HepG2 (cell line): ENCODE measurements around the gene PDHX. TPM values are rescaled to one million over a fixed set of nuclear protein-coding genes. Genes with fewer than 3 reads are reported as not detected.

Experiments
- ATF3 ChIP-seq: sonication (generic); formaldehyde crosslinking; IDR thresholded peaks from 2 replicates; pipeline ENCODE4 v1.4.0; 2020; ENCODE audit warnings: missing genetic modification reagents
- ATF4 ChIP-seq, 2 experiments: fragments of 450-650 bp in 1 of 2; sonication (generic) in 1 of 2; formaldehyde crosslinking; IDR thresholded peaks; 2 replicates each; pipeline versions ENCODE4 v1.5.0 to v1.8.0; 2020 to 2022; ENCODE audit warnings: mild to moderate bottlenecking in 1 of 2, missing genetic modification reagents in 1 of 2
- ATRX ChIP-seq: sonication (generic); formaldehyde crosslinking; IDR thresholded peaks from 2 replicates; pipeline ENCODE4 v1.4.0; 2020; ENCODE audit warnings: missing genetic modification reagents, borderline replicate concordance
- BORCS8-MEF2B ChIP-seq: sonication (generic); formaldehyde crosslinking; IDR thresholded peaks from 2 replicates; pipeline ENCODE4 v1.8.0; 2022; ENCODE audit warnings: mild to moderate bottlenecking, missing genetic modification reagents
- KLF15 ChIP-seq: sonication (generic); formaldehyde crosslinking; IDR thresholded peaks from 2 replicates; pipeline ENCODE4 v1.8.1; 2023; ENCODE audit warnings: borderline replicate concordance, mild to moderate bottlenecking, inconsistent platforms, missing genetic modification reagents, mixed read lengths
- NRL ChIP-seq: sonication (generic); formaldehyde crosslinking; IDR thresholded peaks from 2 replicates; pipeline ENCODE4 v1.5.0; 2020; ENCODE audit warnings: missing genetic modification reagents, mild to moderate bottlenecking, moderate library complexity, borderline replicate concordance
- POLR2A ChIP-seq, 2 experiments: IDR thresholded peaks; 2 replicates each; pipeline ENCODE4 v1.6.1; 2011; ENCODE audit warnings: low read depth in 2 of 2, low read length in 2 of 2, mild to moderate bottlenecking in 1 of 2, moderate library complexity in 1 of 2; ENCODE audit not compliant: insufficient read depth in 1 of 2
- SIX1 ChIP-seq: sonication (generic); formaldehyde crosslinking; IDR thresholded peaks from 2 replicates; pipeline ENCODE4 v1.4.0; 2020; ENCODE audit warnings: missing genetic modification reagents, borderline replicate concordance
- SSRP1 ChIP-seq: IDR thresholded peaks from 2 replicates; pipeline ENCODE4 v1.6.1; 2016; ENCODE audit warnings: control low read depth
- THAP7 ChIP-seq: sonication (generic); formaldehyde crosslinking; IDR thresholded peaks from 2 replicates; pipeline ENCODE4 v1.8.1; 2023; ENCODE audit warnings: mild to moderate bottlenecking, missing genetic modification reagents
- ZBED4 ChIP-seq: sonication (generic); formaldehyde crosslinking; IDR thresholded peaks from 2 replicates; pipeline ENCODE4 v1.4.0; 2020; ENCODE audit warnings: missing genetic modification reagents, borderline replicate concordance
- ZBTB26 ChIP-seq: IDR thresholded peaks from 2 replicates; pipeline ENCODE4 v1.6.1; 2016; ENCODE audit warnings: missing compliant biosample characterization, missing genetic modification reagents, borderline replicate concordance
- ZNF296 ChIP-seq: sonication (generic); formaldehyde crosslinking; conservative IDR thresholded peaks from 2 replicates; pipeline ENCODE4 v1.5.0; 2020; ENCODE audit warnings: mild to moderate bottlenecking, missing genetic modification reagents
- ZNF574 ChIP-seq: sonication (generic); formaldehyde crosslinking; IDR thresholded peaks from 2 replicates; pipeline ENCODE4 v1.4.0; 2020; ENCODE audit warnings: missing genetic modification reagents
- ZNF800 ChIP-seq: sonication (generic); formaldehyde crosslinking; IDR thresholded peaks from 2 replicates; pipeline ENCODE4 v1.4.0; 2020; ENCODE audit warnings: missing genetic modification reagents
- polyA plus RNA-seq, 8 experiments: library from polyadenylated mRNA; depleted of rRNA in 3 of 8; stranded (reverse) in 7 of 8; unstranded in 1 of 8; fragments of >200 nt; fragmentation: Illumina TruSeq in 4 of 8; extraction: Trizol in 4 of 8; gene quantifications; 2 replicates each; pipeline versions ENCODE4 v1.2.1 to v1.2.3, GENCODE V29; 2011 to 2016; ENCODE audit warnings: low read depth in 4 of 8, missing spikeins in 1 of 8, mixed read lengths in 1 of 8; ENCODE audit not compliant: insufficient read depth in 1 of 8
- total RNA-seq, 5 experiments: library from RNA; depleted of rRNA; stranded (reverse); fragments of >200 nt; fragmentation: Illumina TruSeq; extraction: Trizol; gene quantifications; 2 replicates each; pipeline ENCODE4 v1.2.3, GENCODE V29; 2016; ENCODE audit warnings: low read depth in 1 of 5

PDHX gene
- total and polyA plus RNA-seq, 2 of the 13 experiments (the other 11 are each of a cell fraction or from before 2014, with no cell fraction given): 41.0 to 73.8 TPM

- TF ChIP-seq ZNF574 (CRISPR knock-in tag) (peak; percentile 89), ATF4 (CRISPR knock-in tag; IDR thresholded peaks at IDR 0.05) (peak in 1 of 2 experiments; percentile 79; a peak in 2 of 4 replicates), BORCS8-MEF2B (CRISPR knock-in tag) (peak; percentile 86), ZNF800 (CRISPR knock-in tag) (peak; percentile 59; the same call in 1 of the 2 replicates), ATRX (CRISPR knock-in tag) (no peak), KLF15 (no peak), POLR2A (IDR thresholded peaks at IDR 0.05; ENCODE audit: insufficient read depth in 1 of 2, low read depth in 2 of 2, low read length in 2 of 2) (no peak), ZNF296 (CRISPR knock-in tag) (no peak), ZBTB26 (peak; percentile 89), THAP7 (CRISPR knock-in tag) (0 out of 2 replicates have a peak, but pooled peaks have one; percentile 45), ZBED4 (CRISPR knock-in tag) (peak; percentile 80), SIX1 (CRISPR knock-in tag) (no peak), SSRP1 (CRISPR knock-in tag) (no peak), NRL (CRISPR knock-in tag) (no peak), ATF3 (CRISPR knock-in tag) (no peak; the same call in 1 of the 2 replicates)
Observed at GRCh38 chr11:34929794-34930763, 13.7 kb downstream of the PDHX start (continued).
